ENCODE data around the gene LRRC28.

The LRRC28 gene

GRCh38 chr15:99250857-99251841 is at the start of gene LRRC28:
Gene LRRC28, plus strand, starts transcription at chr15:99251481. Its CDS starts 4,477 bp downstream, at chr15:99255958.
- TF ChIP-seq GATA2 (IDR thresholded peaks at IDR 0.05; ENCODE audit: low read depth, low read length) (no peak; the same call in 1 of the 2 replicates), GATA3 (IDR thresholded peaks at IDR 0.05; ENCODE audit: low read depth, low read length) (no peak)

GRCh38 chr15:99202176-99202552 is 49.1 kb upstream of the LRRC28 start:
- no peak for TF ChIP-seq GATA2 (IDR thresholded peaks at IDR 0.05; ENCODE audit: low read depth, low read length)
- TF ChIP-seq GATA3 (IDR thresholded peaks at IDR 0.05; ENCODE audit: low read depth, low read length), result no peak

DNA sequence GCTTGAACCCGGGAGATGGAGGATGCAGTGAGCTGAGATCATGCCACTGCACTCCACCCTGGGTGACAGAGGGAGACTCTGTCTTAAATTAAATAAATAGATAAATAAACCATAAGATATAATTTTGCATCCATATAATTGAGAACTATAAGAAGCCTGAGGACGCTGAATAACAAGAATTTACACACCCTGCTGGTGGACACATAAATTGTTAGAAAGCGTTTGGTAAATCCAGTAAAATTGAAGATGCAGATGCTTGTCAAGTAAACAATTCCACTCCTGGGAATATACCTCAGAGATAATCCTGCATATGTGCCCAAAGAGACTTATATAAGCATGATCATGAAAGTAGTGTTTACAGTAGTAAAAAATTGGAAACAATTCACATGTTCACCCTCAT is 43.6 kb upstream of the LRRC28 start:
- TF ChIP-seq GATA2 (IDR thresholded peaks at IDR 0.05; ENCODE audit: low read depth, low read length) (no peak), GATA3 (IDR thresholded peaks at IDR 0.05; ENCODE audit: low read depth, low read length) (no peak)

DNA sequence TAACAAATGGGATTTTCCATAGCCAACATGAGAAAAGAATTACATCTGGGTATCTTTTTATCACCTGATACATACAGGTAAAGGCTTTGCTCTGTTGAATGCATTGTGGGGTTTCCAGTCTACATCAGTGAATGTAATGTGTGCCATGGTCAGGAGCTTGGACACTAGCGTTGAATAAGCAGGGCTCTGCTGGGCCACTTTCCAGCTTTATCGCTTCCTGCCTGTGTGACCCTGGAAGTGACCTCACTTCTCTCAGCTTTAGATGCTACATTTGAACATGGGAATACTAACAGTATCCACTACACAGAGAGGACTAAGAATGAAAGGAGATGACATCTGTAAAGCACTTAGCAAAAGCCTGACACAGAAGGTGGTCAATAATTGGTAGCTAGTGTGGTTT is 42.0 kb upstream of the LRRC28 start:
- TF ChIP-seq GATA3 (IDR thresholded peaks at IDR 0.05; ENCODE audit: low read depth, low read length), result no peak
- no peak for TF ChIP-seq GATA2 (IDR thresholded peaks at IDR 0.05; ENCODE audit: low read depth, low read length)

DNA sequence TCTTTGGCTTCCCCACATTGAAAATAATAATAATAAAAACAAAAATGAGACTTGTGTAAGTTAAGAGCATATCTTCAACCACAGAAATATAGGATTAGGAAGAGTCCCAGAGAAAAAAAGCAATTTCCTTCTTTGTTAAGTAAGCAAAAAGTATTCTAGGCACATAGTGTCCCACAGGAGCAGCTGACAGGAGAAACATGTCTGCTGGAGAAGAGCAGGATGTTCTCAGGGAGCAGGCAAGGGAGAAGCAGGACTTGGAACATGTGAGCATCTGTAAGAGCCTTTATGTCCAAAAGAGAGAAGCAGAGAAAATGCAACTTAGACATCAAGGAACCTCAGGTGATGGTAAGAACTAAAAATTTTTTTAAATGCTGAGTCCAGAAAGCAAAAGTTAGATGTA is 40.9 kb upstream of the LRRC28 start:
- TF ChIP-seq GATA2 (IDR thresholded peaks at IDR 0.05; ENCODE audit: low read depth, low read length), result no peak
- no peak for TF ChIP-seq GATA3 (IDR thresholded peaks at IDR 0.05; ENCODE audit: low read depth, low read length)

DNA sequence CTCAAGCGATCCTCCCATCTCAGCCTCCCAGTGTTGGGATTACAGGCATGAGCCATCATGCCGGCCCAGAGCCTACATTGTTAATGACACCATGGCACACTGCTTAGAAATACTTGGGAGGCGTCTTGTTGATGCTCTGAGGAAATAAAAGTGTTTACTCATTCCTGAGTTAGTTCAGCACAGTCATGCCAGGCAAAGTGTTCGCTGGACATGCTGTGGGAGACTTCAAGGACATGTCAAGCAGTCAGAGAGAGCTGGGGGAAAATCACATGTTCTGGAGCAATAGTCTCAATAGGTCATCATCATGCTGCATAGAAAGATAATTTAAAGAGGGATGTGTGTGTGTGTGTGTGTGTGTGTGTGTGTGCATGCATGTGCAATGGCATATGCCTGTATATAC is 39.4 kb upstream of the LRRC28 start:
- TF ChIP-seq GATA2 (IDR thresholded peaks at IDR 0.05; ENCODE audit: low read depth, low read length), result no peak
- TF ChIP-seq GATA3 (IDR thresholded peaks at IDR 0.05; ENCODE audit: low read depth, low read length), result no peak

- no peak for TF ChIP-seq GATA2 (IDR thresholded peaks at IDR 0.05; ENCODE audit: low read depth, low read length)
- no peak for TF ChIP-seq GATA3 (IDR thresholded peaks at IDR 0.05; ENCODE audit: low read depth, low read length)
Measured at GRCh38 chr15:99212406-99212805, 38.9 kb upstream of the LRRC28 start.

DNA sequence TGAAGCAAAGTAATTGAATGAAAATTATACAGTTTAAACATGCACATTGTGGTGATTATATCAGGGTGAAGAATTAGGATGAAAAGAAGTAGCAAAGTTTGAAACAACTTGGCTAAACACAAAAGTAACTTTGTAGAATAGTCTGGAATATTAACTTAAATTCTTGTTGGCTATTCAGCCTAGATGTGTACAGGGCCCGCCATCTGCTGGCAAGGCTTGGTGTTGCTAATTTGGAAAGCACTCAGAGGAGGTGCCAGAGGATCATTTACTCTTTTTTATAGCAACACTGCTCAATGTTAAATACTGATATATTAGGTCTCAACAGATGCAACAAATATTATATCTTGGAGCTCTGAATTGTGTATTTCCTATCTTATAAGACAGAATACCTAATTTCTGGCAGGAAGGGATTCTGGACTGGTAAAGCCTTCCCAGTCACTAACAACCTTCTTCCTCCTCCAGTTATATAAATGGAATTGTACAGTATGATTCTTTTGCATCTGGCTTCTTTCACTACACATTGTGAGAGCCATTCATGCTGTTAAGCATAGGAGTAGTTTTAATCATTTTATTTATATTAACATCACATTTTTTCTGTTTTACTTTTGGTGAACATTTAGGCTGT is 38.0 kb upstream of the LRRC28 start:
- no peak for TF ChIP-seq GATA2 (IDR thresholded peaks at IDR 0.05; ENCODE audit: low read depth, low read length)
- TF ChIP-seq GATA3 (IDR thresholded peaks at IDR 0.05; ENCODE audit: low read depth, low read length), result no peak

GRCh38 chr15:99224372-99225214 is 26.7 kb upstream of the LRRC28 start:
- TF ChIP-seq GATA3 (IDR thresholded peaks at IDR 0.05; ENCODE audit: low read depth, low read length) (no peak), GATA2 (IDR thresholded peaks at IDR 0.05; ENCODE audit: low read depth, low read length) (no peak)

- TF ChIP-seq GATA2 (IDR thresholded peaks at IDR 0.05; ENCODE audit: low read depth, low read length) (no peak), GATA3 (IDR thresholded peaks at IDR 0.05; ENCODE audit: low read depth, low read length) (no peak)
Measured at GRCh38 chr15:99226802-99227201, 24.5 kb upstream of the LRRC28 start.

DNA sequence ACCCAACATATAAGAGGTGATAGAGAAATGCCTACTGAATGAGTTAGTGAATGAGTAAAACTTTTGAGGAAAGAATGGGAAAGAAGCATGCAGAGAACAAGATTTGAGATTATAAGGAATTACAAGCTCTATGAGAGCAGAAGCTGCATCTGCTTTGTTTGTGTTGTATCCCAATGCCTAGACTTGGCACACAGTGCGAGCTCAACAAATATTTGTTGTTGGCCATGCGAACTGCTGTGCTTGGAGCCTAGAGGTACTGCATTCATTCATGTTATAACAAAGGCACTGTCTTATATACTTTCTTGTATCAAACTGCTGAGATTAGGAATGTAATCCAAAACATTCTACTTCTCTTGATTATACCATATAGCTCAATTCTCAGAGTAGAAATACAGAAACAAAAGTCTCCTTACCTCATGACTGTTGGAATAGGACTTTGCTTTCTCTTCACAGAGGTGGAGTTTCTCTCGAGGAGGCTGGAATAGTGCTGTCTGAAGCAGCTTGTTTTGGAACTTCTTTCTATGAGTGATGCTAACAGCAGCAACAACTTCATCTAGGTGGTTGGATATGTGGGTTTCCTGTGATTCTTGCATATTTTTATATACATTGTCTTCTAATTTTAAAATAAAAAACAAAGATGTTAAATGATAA is 23.0 kb upstream of the LRRC28 start:
- no peak for TF ChIP-seq GATA2 (IDR thresholded peaks at IDR 0.05; ENCODE audit: low read depth, low read length)
- TF ChIP-seq GATA3 (IDR thresholded peaks at IDR 0.05; ENCODE audit: low read depth, low read length), result no peak

DNA sequence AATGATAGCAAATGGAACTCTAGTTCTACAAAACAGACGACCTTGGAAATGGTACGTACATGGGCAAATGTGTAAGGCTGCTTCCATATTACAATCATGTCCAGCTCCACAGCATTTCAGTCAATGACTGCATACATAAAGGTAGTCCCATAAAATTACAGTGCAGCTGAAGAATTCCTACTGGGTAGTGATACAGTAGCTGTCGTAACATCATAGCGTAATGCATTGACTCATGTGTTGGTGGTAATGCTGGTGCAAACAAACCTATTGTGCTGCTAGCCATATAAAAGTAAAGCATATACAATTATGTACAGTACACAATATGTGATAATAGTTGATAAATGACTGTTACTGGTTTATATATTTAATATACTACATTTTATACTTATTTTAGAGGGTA is 20.4 kb upstream of the LRRC28 start:
- no peak for TF ChIP-seq GATA2 (IDR thresholded peaks at IDR 0.05; ENCODE audit: low read depth, low read length)
- no peak for TF ChIP-seq GATA3 (IDR thresholded peaks at IDR 0.05; ENCODE audit: low read depth, low read length)

DNA sequence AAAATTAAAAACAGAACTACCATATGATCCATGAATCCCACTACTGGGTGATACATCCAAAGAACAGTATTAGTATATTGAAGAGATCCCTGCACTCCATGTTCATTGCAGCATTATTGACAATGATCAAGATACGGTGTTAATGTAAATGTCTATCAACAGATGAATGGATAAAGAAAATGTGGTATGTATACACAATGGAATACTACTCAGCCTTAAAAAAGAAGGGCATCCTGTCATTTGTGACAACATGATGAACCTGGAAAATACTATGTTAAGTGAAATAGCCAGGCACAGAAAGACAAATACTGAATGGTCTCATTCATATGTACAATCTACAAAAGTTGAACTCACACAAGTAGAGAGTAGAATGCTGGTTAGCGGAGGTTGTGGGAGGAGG is 18.5 kb upstream of the LRRC28 start:
- no peak for TF ChIP-seq GATA2 (IDR thresholded peaks at IDR 0.05; ENCODE audit: low read depth, low read length)
- no peak for TF ChIP-seq GATA3 (IDR thresholded peaks at IDR 0.05; ENCODE audit: low read depth, low read length)

Data from SH-SY5Y (cell line).